AG09319 (cell line): ENCODE measurements around the gene UBAP2.

ENCODE experiments used
- DNase-seq: peaks from one replicate; pipeline ENCODE4 v3.0.0-alpha.2; 2010; ENCODE audit warnings: low read depth; ENCODE audit errors: extremely low read depth
- CTCF ChIP-seq: IDR thresholded peaks from 2 replicates; pipeline ENCODE4 v1.5.1; 2011; ENCODE audit warnings: low read depth, mild to moderate bottlenecking, inconsistent platforms, low read length, moderate library complexity

UBAP2 gene

GRCh38 chr9:34070606-34071324 lies 22.1 kb upstream of the UBAP2 start:
- TF ChIP-seq CTCF, result no peak
- peak; percentile 12 for DNase-seq

- no peak for TF ChIP-seq CTCF
- no peak for DNase-seq
Observed at GRCh38 chr9:34069831-34070230, 21.1 kb upstream of the UBAP2 start.

GRCh38 chr9:34065541-34065940 lies 16.9 kb upstream of the UBAP2 start:
- DNase-seq, result no peak
- no peak for TF ChIP-seq CTCF

- no peak for TF ChIP-seq CTCF
Observed at GRCh38 chr9:34059954-34060353, 11.3 kb upstream of the UBAP2 start.

GRCh38 chr9:34059281-34059680 lies 10.6 kb upstream of the UBAP2 start:
- TF ChIP-seq CTCF, result no peak
- DNase-seq, result no peak

More at GRCh38 chr9:34059954-34060353, 11.3 kb upstream of the UBAP2 start:
- DNase-seq, result no peak

GRCh38 chr9:34049630-34050384 lies 1.1 kb upstream of the UBAP2 start:
- no peak for DNase-seq
- TF ChIP-seq CTCF, result no peak
